Ishikawa (cell line): ENCODE results near the gene MID1.

Experiments used
- CEBPB ChIP-seq: IDR thresholded peaks from 2 replicates; pipeline ENCODE4 v1.6.1; 2012
- CREB1 ChIP-seq: IDR thresholded peaks from 2 replicates; pipeline ENCODE4 v1.6.1; 2012; ENCODE audit warnings: low read depth
- EGR1 ChIP-seq: IDR thresholded peaks from 2 replicates; pipeline ENCODE4 v1.6.1; 2012
- EP300 ChIP-seq: IDR thresholded peaks from 2 replicates; pipeline ENCODE4 v1.6.1; 2012; ENCODE audit warnings: borderline replicate concordance
- FOXM1 ChIP-seq: IDR thresholded peaks from 2 replicates; pipeline ENCODE4 v1.6.1; 2012; ENCODE audit warnings: low read depth, borderline replicate concordance
- NFIC ChIP-seq: IDR thresholded peaks from 2 replicates; pipeline ENCODE4 v1.6.1; 2012
- RAD21 ChIP-seq: IDR thresholded peaks from 2 replicates; pipeline ENCODE4 v1.6.1; 2012; ENCODE audit warnings: low read depth
- TAF1 ChIP-seq: IDR thresholded peaks from 2 replicates; pipeline ENCODE4 v1.6.1; 2012; ENCODE audit warnings: low read depth, mild to moderate bottlenecking
- TCF12 ChIP-seq: IDR thresholded peaks from 2 replicates; pipeline ENCODE4 v1.6.1; 2012; ENCODE audit warnings: low read depth
- TEAD4 ChIP-seq: IDR thresholded peaks from 2 replicates; pipeline ENCODE4 v1.6.1; 2012
- YY1 ChIP-seq: IDR thresholded peaks from 2 replicates; pipeline ENCODE4 v1.6.1; 2012; ENCODE audit warnings: low read depth
- ZBTB7A ChIP-seq: IDR thresholded peaks from 2 replicates; pipeline ENCODE4 v1.6.1; 2012; ENCODE audit warnings: low read depth
- TF ChIP-seq, protein P1 (sequence below): IDR thresholded peaks from 2 replicates; pipeline ENCODE4 v1.6.1; 2012
- TF ChIP-seq, protein P2 (sequence below): IDR thresholded peaks from 2 replicates; pipeline ENCODE4 v1.6.1; 2012; ENCODE audit warnings: low read depth, mild to moderate bottlenecking
- TF ChIP-seq, protein P3 (sequence below): IDR thresholded peaks from 2 replicates; pipeline ENCODE4 v1.6.1; 2012

Gene MID1

DNA sequence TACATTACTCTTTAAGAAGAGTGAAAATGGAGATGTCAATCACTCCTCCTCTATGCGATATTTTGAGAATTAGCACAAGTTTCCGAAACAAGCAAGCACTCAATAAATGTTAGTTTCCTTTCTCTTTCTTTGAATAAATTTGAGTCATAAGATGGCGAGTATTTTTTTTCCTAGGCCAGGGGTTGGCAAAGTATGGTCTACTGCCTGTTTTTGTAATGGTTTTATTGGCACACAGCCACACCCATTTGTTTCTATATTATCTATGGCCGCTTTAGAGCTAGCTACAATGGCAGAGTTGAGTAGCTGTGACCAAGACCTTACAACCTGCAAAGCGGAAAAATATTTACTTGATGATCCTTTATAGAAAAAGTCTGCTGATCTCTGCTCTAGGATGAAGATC lies 139.5 kb downstream of the MID1 start:
- TF ChIP-seq CEBPB (no peak), TAF1 (no peak), FOXM1 (no peak), TEAD4 (no peak), NFIC (no peak), ZBTB7A (no peak), TCF12 (no peak), YY1 (no peak), RAD21 (no peak), CREB1 (no peak), EGR1 (no peak), EP300 (no peak)
- TF ChIP-seq, protein P1, sequence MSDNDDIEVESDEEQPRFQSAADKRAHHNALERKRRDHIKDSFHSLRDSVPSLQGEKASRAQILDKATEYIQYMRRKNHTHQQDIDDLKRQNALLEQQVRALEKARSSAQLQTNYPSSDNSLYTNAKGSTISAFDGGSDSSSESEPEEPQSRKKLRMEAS, result no peak
- TF ChIP-seq, protein P2, sequence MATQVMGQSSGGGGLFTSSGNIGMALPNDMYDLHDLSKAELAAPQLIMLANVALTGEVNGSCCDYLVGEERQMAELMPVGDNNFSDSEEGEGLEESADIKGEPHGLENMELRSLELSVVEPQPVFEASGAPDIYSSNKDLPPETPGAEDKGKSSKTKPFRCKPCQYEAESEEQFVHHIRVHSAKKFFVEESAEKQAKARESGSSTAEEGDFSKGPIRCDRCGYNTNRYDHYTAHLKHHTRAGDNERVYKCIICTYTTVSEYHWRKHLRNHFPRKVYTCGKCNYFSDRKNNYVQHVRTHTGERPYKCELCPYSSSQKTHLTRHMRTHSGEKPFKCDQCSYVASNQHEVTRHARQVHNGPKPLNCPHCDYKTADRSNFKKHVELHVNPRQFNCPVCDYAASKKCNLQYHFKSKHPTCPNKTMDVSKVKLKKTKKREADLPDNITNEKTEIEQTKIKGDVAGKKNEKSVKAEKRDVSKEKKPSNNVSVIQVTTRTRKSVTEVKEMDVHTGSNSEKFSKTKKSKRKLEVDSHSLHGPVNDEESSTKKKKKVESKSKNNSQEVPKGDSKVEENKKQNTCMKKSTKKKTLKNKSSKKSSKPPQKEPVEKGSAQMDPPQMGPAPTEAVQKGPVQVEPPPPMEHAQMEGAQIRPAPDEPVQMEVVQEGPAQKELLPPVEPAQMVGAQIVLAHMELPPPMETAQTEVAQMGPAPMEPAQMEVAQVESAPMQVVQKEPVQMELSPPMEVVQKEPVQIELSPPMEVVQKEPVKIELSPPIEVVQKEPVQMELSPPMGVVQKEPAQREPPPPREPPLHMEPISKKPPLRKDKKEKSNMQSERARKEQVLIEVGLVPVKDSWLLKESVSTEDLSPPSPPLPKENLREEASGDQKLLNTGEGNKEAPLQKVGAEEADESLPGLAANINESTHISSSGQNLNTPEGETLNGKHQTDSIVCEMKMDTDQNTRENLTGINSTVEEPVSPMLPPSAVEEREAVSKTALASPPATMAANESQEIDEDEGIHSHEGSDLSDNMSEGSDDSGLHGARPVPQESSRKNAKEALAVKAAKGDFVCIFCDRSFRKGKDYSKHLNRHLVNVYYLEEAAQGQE, result no peak
- TF ChIP-seq, protein P3, sequence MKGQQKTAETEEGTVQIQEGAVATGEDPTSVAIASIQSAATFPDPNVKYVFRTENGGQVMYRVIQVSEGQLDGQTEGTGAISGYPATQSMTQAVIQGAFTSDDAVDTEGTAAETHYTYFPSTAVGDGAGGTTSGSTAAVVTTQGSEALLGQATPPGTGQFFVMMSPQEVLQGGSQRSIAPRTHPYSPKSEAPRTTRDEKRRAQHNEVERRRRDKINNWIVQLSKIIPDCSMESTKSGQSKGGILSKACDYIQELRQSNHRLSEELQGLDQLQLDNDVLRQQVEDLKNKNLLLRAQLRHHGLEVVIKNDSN, result no peak

DNA sequence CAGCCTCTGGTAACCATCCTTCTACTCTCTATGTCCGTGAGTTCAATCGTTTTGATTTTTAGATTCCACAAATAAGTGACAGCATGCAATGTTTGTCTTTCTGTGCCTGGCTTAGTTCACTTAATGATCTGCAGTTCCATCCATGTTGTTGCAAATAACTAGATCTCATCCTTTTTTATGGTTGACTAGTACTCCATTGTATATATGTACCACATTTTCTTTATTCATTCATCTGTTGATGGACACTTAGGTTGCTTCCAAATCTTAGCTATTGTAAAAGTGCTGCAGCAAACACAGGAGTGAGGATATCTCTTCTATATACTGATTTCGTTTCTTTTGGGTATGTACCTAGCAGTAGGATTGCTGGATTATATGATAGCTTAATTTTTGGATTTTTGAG lies 140.9 kb downstream of the MID1 start:
- TF ChIP-seq TAF1 (no peak), NFIC (no peak), CEBPB (no peak), EGR1 (no peak), ZBTB7A (no peak), TEAD4 (no peak), FOXM1 (no peak), YY1 (no peak), CREB1 (no peak)
- TF ChIP-seq, protein P3, result no peak

DNA sequence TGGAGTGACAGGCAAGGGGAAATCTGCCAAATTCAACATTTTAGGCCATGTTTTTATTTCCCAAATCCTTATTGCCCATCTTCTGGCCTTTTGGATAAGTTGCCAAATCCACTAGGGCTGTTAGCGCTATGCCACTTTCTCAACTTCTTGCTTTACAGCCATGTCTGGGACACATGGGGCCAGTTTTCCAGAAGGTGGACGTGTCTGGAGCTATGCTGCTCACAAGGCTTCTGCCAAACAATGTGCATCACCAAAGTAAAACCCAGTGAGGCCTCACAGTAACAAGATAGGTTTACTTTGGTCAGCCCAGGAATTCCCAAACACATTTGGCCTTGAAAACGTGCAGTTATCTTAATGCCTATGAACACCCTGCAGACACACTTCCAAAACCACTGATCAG lies 142.9 kb downstream of the MID1 start:
- no peak for TF ChIP-seq YY1
- TF ChIP-seq CEBPB, result no peak
- TF ChIP-seq EP300, result no peak

DNA sequence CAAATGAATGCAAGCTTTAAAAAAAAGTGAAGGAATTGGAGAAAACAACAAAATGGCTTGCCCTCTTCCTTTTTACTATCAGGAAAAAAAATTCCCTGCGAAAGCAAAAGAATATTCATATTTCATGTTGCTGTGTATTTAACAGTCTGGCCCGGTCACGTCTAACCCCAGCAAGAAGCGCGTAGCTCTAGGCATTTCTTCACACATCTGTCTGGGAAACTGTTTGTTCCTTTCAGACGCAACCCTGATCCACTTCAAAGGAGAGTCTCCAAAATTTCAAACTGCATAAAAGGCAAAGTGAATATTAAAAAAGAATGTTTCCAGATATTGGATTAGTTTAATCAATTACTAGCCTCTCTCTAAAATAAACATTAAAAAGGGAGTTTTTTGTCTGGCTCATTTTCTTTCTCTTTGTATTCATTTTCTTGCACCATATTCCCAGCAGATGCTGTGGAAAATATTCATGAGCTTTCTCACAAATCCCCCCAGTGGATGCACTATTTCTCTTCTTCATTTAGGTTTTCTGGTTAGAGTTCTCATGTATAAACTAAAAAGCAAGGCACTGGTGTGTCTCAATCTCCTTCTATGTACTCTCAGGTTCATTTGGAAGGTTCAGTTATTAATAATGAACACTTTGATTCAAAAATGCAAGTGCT lies 145.3 kb downstream of the MID1 start:
- TF ChIP-seq TEAD4 (no peak), CREB1 (no peak), FOXM1 (no peak), EGR1 (no peak), YY1 (no peak), TAF1 (no peak), ZBTB7A (no peak), EP300 (no peak), RAD21 (no peak), TCF12 (no peak), NFIC (no peak), CEBPB (no peak)
- TF ChIP-seq, protein P1, result no peak
- TF ChIP-seq, protein P3, result no peak
- TF ChIP-seq, protein P2, result no peak

DNA sequence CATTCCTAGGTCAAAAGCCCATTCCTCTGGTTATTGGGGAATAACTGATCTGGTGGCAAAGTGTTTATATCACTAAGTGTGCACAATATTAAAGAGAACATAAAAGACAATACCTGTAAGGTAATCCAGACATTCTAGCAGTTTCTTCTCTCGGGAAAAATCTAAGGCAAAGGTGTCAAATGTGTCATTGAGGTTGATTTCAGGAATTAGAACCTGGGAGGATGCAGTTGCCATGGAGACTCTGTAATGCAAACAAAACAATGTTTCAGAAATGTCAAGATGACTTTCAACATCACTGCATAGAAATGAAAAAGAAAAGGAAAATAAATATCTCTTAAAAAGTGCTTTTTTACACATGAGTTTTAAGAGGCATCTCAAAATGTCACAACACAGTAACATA lies 145.9 kb downstream of the MID1 start:
- TF ChIP-seq, protein P3, result no peak
- TF ChIP-seq FOXM1 (no peak), TEAD4 (no peak), EGR1 (no peak), NFIC (no peak)
- TF ChIP-seq, protein P1, result no peak
